KMS-11 (cell line): Measurements from ENCODE around the gene ABCG4.

ENCODE experiments used
- H2AFZ ChIP-seq: fragments of 200-600 bp; sonication (generic); 2 replicates; pipeline ENCODE4 v1.6.1; 2016; ENCODE audit warnings: antibody characterized with exemption, mixed run types, low read depth
- H3K27ac ChIP-seq: fragments of 200-600 bp; sonication (generic); 2 replicates; pipeline ENCODE4 v1.6.1; 2016; ENCODE audit warnings: mild to moderate bottlenecking, mixed run types
- H3K27me3 ChIP-seq: fragments of 200-600 bp; sonication (generic); 2 replicates; pipeline ENCODE4 v1.6.1; 2017; ENCODE audit warnings: mild to moderate bottlenecking, low read depth, mixed run types, moderate library complexity; ENCODE audit not compliant: insufficient read depth
- H3K36me3 ChIP-seq: fragments of 200-600 bp; sonication (generic); 2 replicates; pipeline ENCODE4 v1.6.1; 2017; ENCODE audit warnings: mild to moderate bottlenecking, mixed run types; ENCODE audit not compliant: insufficient read depth
- H3K4me1 ChIP-seq: fragments of 200-600 bp; sonication (generic); 2 replicates; pipeline ENCODE4 v1.6.1; 2016; ENCODE audit warnings: mild to moderate bottlenecking, low read depth, mixed run types; ENCODE audit not compliant: poor library complexity, severe bottlenecking
- H3K4me2 ChIP-seq: fragments of 200-600 bp; sonication (generic); 2 replicates; pipeline ENCODE4 v1.7.0; 2016; ENCODE audit warnings: mild to moderate bottlenecking, mixed run types
- H3K4me3 ChIP-seq: fragments of 200-600 bp; sonication (generic); IDR thresholded peaks from 2 replicates; pipeline ENCODE4 v1.6.1; 2017; ENCODE audit warnings: low read depth, low read length, mixed read lengths; ENCODE audit not compliant: insufficient read depth
- H3K79me2 ChIP-seq: fragments of 200-600 bp; sonication (generic); 2 replicates; pipeline ENCODE4 v1.6.1; 2016; ENCODE audit warnings: low read depth, mixed run types; ENCODE audit not compliant: insufficient read depth
- H3K9ac ChIP-seq: fragments of 200-600 bp; sonication (generic); 2 replicates; pipeline ENCODE4 v1.6.1; 2016; ENCODE audit warnings: mild to moderate bottlenecking, mixed run types
- H4K20me1 ChIP-seq: fragments of 200-600 bp; sonication (generic); 2 replicates; pipeline ENCODE4 v1.6.1; 2016; ENCODE audit warnings: mild to moderate bottlenecking, mixed run types; ENCODE audit not compliant: insufficient read depth
- CTCF ChIP-seq: fragments of 200-600 bp; sonication (generic); conservative IDR thresholded peaks from 2 replicates; pipeline ENCODE4 v1.6.1; 2017; ENCODE audit warnings: low read depth, mild to moderate bottlenecking, antibody characterized with exemption, low read length, moderate library complexity, mixed read lengths

Gene ABCG4

GRCh38 chr11:119155733-119156492, 7.1 kb downstream of the ABCG4 start:
- no peaks in the 10 kb centered on the region for H3K4me1 ChIP-seq
- H3K27me3 ChIP-seq: peaks cover 16% of the 10 kb centered on the region; the same call in 1 of the 2 replicates
- H2AFZ ChIP-seq: no peak overlapping the region
- H4K20me1 ChIP-seq: no peaks in the 10 kb centered on the region
- H3K79me2 ChIP-seq: no peaks in the 10 kb centered on the region
- no peaks in the 10 kb centered on the region for H3K36me3 ChIP-seq
- no peak overlapping the region for H3K4me2 ChIP-seq
- no peak overlapping the region for H3K9ac ChIP-seq
- H3K4me3 ChIP-seq: no peak overlapping the region
- no peak for TF ChIP-seq CTCF
- H3K27ac ChIP-seq: no peak overlapping the region

- TF ChIP-seq CTCF: no peak
These were observed 7.6 kb downstream of the ABCG4 start for GRCh38 chr11:119156496-119156895.

GRCh38 chr11:119157063-119157462, 8.2 kb downstream of the ABCG4 start:
- no peaks in the 10 kb centered on the region for H3K4me1 ChIP-seq
- H3K79me2 ChIP-seq: no peaks in the 10 kb centered on the region
- H3K4me2 ChIP-seq: no peak overlapping the region
- H3K4me3 ChIP-seq: no peak overlapping the region
- H4K20me1 ChIP-seq: no peaks in the 10 kb centered on the region
- no peak overlapping the region for H3K27ac ChIP-seq
- H3K9ac ChIP-seq: no peak overlapping the region
- peaks cover 10% of the 10 kb centered on the region; the same call in 1 of the 2 replicates for H3K27me3 ChIP-seq
- no peaks in the 10 kb centered on the region for H3K36me3 ChIP-seq
- TF ChIP-seq CTCF: no peak
- H2AFZ ChIP-seq: no peak overlapping the region

More at GRCh38 chr11:119156496-119156895, 7.6 kb downstream of the ABCG4 start:
- H3K4me3 ChIP-seq: no peak overlapping the region
- no peak overlapping the region for H3K4me2 ChIP-seq
- no peak overlapping the region for H3K27ac ChIP-seq
- H3K9ac ChIP-seq: no peak overlapping the region
- no peaks in the 10 kb centered on the region for H3K4me1 ChIP-seq
- H3K36me3 ChIP-seq: no peaks in the 10 kb centered on the region
- H4K20me1 ChIP-seq: no peaks in the 10 kb centered on the region
- peaks cover 11% of the 10 kb centered on the region; the same call in 1 of the 2 replicates for H3K27me3 ChIP-seq
- no peak overlapping the region for H2AFZ ChIP-seq
- H3K79me2 ChIP-seq: no peaks in the 10 kb centered on the region

- no peak overlapping the region for H3K27ac ChIP-seq
- no peaks in the 10 kb centered on the region for H3K36me3 ChIP-seq
- H3K9ac ChIP-seq: no peak overlapping the region
- H3K27me3 ChIP-seq: peaks cover 7% of the 10 kb centered on the region; the same call in 1 of the 2 replicates
- H4K20me1 ChIP-seq: no peaks in the 10 kb centered on the region
- H3K4me1 ChIP-seq: no peaks in the 10 kb centered on the region
- no peak overlapping the region for H2AFZ ChIP-seq
- no peak for TF ChIP-seq CTCF
- H3K79me2 ChIP-seq: no peaks in the 10 kb centered on the region
- no peak overlapping the region for H3K4me3 ChIP-seq
- H3K4me2 ChIP-seq: no peak overlapping the region
These were observed 9.6 kb downstream of the ABCG4 start for GRCh38 chr11:119158467-119158866.
